ENCODE measurements around the gene NMT1. TPM values are rescaled to one million over a fixed set of nuclear protein-coding genes. Genes with fewer than 3 reads are reported as not detected.

NMT1 gene
- total and polyA plus RNA-seq, 2 experiments from 2014 or later = 95.6 to 298 TPM

GRCh38 chr17:45067637-45068036 is 6.5 kb downstream of the NMT1 start:
- no peak overlapping the region for H3K27ac Mint-ChIP-seq

More at GRCh38 chr17:45067637-45068036, 6.5 kb downstream of the NMT1 start:
- peaks cover 36% of the 10 kb centered on the region for H3K36me3 Mint-ChIP-seq (ENCODE audit: low read depth)
- Histone ChIP-seq H3K9me2 (ENCODE audit: insufficient read depth) (no peaks in the 10 kb centered on the region), H3K4me3 (no peak overlapping the region), H3K27ac (ENCODE audit: low read depth) (no peak overlapping the region), H3K79me2 (replicated peaks; ENCODE audit: insufficient read depth) (peaks cover 98% of the 10 kb centered on the region), H4K20me1 (replicated peaks; ENCODE audit: insufficient read depth) (peaks cover 24% of the 10 kb centered on the region), H3K36me3 (ENCODE audit: insufficient read depth) (peaks cover 10% of the 10 kb centered on the region; the same call in 1 of the 2 replicates), H3K27me3 (ENCODE audit: insufficient read depth) (no peaks in the 10 kb centered on the region), H3K4me1 (ENCODE audit: insufficient read depth) (peaks cover under 1% of the 10 kb centered on the region; the same call in 1 of the 2 replicates), H3K4me2 (no peak overlapping the region), H2AFZ (no peak overlapping the region), H3F3A (replicated peaks; ENCODE audit: low read depth) (0 out of 2 replicates have a peak, but pooled peaks cover 4% of the 10 kb centered on the region)
- DNase-seq (ENCODE audit: low spot score) (no peak), ATAC-seq (no peak)
- H3K27me3 Mint-ChIP-seq (ENCODE audit: insufficient read depth, low read depth, poor library complexity) = no peaks in the 10 kb centered on the region
- H3K4me1 Mint-ChIP-seq = no peaks in the 10 kb centered on the region
- no peak for TF ChIP-seq NANOG (IDR thresholded peaks at IDR 0.05; ENCODE audit: borderline replicate concordance)
- TF ChIP-seq EZH2 (IDR thresholded peaks at IDR 0.05; ENCODE audit: low read depth, unreplicated experiment) = no peak
- no peak for TF ChIP-seq EZH2phosphoT487 (IDR thresholded peaks at IDR 0.05; ENCODE audit: unreplicated experiment)
- no peak for TF ChIP-seq ZNF114 (CRISPR knock-in tag; IDR thresholded peaks at IDR 0.05)
- no peak for TF ChIP-seq STAT1 (IDR thresholded peaks at IDR 0.05; ENCODE audit: unreplicated experiment)
- no peak for TF ChIP-seq CREB1 (CRISPR knock-in tag; IDR thresholded peaks at IDR 0.05; ENCODE audit: low read depth)
- no peak for TF ChIP-seq JUNB (IDR thresholded peaks at IDR 0.05; ENCODE audit: unreplicated experiment)
- no peak for TF ChIP-seq ZNF331 (CRISPR knock-in tag; IDR thresholded peaks at IDR 0.05; ENCODE audit: low read depth)
- TF ChIP-seq ETS1 (IDR thresholded peaks at IDR 0.05) = no peak
- TF ChIP-seq, protein P1, sequence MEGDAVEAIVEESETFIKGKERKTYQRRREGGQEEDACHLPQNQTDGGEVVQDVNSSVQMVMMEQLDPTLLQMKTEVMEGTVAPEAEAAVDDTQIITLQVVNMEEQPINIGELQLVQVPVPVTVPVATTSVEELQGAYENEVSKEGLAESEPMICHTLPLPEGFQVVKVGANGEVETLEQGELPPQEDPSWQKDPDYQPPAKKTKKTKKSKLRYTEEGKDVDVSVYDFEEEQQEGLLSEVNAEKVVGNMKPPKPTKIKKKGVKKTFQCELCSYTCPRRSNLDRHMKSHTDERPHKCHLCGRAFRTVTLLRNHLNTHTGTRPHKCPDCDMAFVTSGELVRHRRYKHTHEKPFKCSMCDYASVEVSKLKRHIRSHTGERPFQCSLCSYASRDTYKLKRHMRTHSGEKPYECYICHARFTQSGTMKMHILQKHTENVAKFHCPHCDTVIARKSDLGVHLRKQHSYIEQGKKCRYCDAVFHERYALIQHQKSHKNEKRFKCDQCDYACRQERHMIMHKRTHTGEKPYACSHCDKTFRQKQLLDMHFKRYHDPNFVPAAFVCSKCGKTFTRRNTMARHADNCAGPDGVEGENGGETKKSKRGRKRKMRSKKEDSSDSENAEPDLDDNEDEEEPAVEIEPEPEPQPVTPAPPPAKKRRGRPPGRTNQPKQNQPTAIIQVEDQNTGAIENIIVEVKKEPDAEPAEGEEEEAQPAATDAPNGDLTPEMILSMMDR (conservative IDR thresholded peaks at IDR 0.05; ENCODE audit: low read depth in 2 of 2) = no peak
- no peak for TF ChIP-seq ZNF462 (CRISPR knock-in tag; IDR thresholded peaks at IDR 0.05)
- TF ChIP-seq, protein P2, sequence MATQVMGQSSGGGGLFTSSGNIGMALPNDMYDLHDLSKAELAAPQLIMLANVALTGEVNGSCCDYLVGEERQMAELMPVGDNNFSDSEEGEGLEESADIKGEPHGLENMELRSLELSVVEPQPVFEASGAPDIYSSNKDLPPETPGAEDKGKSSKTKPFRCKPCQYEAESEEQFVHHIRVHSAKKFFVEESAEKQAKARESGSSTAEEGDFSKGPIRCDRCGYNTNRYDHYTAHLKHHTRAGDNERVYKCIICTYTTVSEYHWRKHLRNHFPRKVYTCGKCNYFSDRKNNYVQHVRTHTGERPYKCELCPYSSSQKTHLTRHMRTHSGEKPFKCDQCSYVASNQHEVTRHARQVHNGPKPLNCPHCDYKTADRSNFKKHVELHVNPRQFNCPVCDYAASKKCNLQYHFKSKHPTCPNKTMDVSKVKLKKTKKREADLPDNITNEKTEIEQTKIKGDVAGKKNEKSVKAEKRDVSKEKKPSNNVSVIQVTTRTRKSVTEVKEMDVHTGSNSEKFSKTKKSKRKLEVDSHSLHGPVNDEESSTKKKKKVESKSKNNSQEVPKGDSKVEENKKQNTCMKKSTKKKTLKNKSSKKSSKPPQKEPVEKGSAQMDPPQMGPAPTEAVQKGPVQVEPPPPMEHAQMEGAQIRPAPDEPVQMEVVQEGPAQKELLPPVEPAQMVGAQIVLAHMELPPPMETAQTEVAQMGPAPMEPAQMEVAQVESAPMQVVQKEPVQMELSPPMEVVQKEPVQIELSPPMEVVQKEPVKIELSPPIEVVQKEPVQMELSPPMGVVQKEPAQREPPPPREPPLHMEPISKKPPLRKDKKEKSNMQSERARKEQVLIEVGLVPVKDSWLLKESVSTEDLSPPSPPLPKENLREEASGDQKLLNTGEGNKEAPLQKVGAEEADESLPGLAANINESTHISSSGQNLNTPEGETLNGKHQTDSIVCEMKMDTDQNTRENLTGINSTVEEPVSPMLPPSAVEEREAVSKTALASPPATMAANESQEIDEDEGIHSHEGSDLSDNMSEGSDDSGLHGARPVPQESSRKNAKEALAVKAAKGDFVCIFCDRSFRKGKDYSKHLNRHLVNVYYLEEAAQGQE (IDR thresholded peaks at IDR 0.05; ENCODE audit: unreplicated experiment) = no peak
- TF ChIP-seq POLR2AphosphoS5 (IDR thresholded peaks at IDR 0.05; ENCODE audit: low read depth) = no peak
- H3K9me3 Mint-ChIP-seq = no peaks in the 10 kb centered on the region
- no peak overlapping the region for H3K4me3 Mint-ChIP-seq
